Tibial nerve (tissue), 4 donors: ENCODE results near the gene KRT14.

Source experiments
- CTCF ChIP-seq, 5 experiments: fragments of 200-600 bp in 3 of 5; fragments of 450-650 bp in 2 of 5; sonication (generic) in 3 of 5; IDR thresholded peaks; one replicate each; pipeline ENCODE4 v1.5.1; 2016 to 2019; ENCODE audit warnings: antibody characterized with exemption in 5 of 5, mild to moderate bottlenecking in 3 of 5, moderate library complexity in 2 of 5
- EP300 ChIP-seq, 2 donors: sonication (generic); formaldehyde crosslinking; IDR thresholded peaks; one replicate each; pipeline ENCODE4 v1.6.1; 2017; ENCODE audit warnings: antibody characterized with exemption in 2 of 2, mild to moderate bottlenecking in 1 of 2
- POLR2A ChIP-seq, 2 donors: fragments of 450-650 bp; IDR thresholded peaks; one replicate each; pipeline ENCODE4 v1.6.1; 2017; ENCODE audit warnings: antibody characterized with exemption in 2 of 2, mild to moderate bottlenecking in 2 of 2, moderate library complexity in 2 of 2

GRCh38 chr17:41545829-41546410, 40.8 kb downstream of the KRT14 start:
- TF ChIP-seq CTCF (IDR thresholded peaks at IDR 0.05), result no peak
- no peak for TF ChIP-seq POLR2A (IDR thresholded peaks at IDR 0.05)
- TF ChIP-seq EP300 (IDR thresholded peaks at IDR 0.05), result no peak
